HEK293T (cell line): ENCODE measurements around the gene EML4.

Experiments
- ELF4 ChIP-seq: fragments of 450-650 bp; IDR thresholded peaks from 2 replicates; pipeline ENCODE4 v1.6.1; 2017; ENCODE audit warnings: antibody characterized with exemption
- FOXM1 ChIP-seq: fragments of 450-650 bp; IDR thresholded peaks from 2 replicates; pipeline ENCODE4 v1.6.1; 2017; ENCODE audit warnings: mild to moderate bottlenecking, borderline replicate concordance
- HDGF ChIP-seq: fragments of 450-650 bp; IDR thresholded peaks from 2 replicates; pipeline ENCODE4 v1.6.1; 2017; ENCODE audit warnings: antibody characterized with exemption, borderline replicate concordance
- LEF1 ChIP-seq: fragments of 450-650 bp; IDR thresholded peaks from 2 replicates; pipeline ENCODE4 v1.6.1; 2017; ENCODE audit warnings: mild to moderate bottlenecking, borderline replicate concordance
- NFRKB ChIP-seq: fragments of 450-650 bp; IDR thresholded peaks from 2 replicates; pipeline ENCODE4 v1.6.1; 2016; ENCODE audit warnings: mild to moderate bottlenecking, moderate library complexity
- SP1 ChIP-seq: fragments of 450-650 bp; IDR thresholded peaks from 2 replicates; pipeline ENCODE4 v1.6.1; 2017
- SUZ12 ChIP-seq: fragments of 450-650 bp; IDR thresholded peaks from 2 replicates; pipeline ENCODE4 v1.6.1; 2016; ENCODE audit warnings: mild to moderate bottlenecking
- TARDBP ChIP-seq: fragments of 450-650 bp; IDR thresholded peaks from 2 replicates; pipeline ENCODE4 v1.6.1; 2016
- ZNF384 ChIP-seq: fragments of 450-650 bp; IDR thresholded peaks from 2 replicates; pipeline ENCODE4 v1.6.1; 2016
- TF ChIP-seq, protein P1 (sequence below): fragments of 450-650 bp; IDR thresholded peaks from 2 replicates; pipeline ENCODE4 v1.6.1; 2016

GRCh38 chr2:42196070-42196402 is 26.9 kb downstream of the EML4 start:
- TF ChIP-seq FOXM1 (no peak), SUZ12 (no peak), HDGF (no peak), TARDBP (no peak), SP1 (no peak), ELF4 (no peak), ZNF384 (no peak), NFRKB (no peak), LEF1 (no peak)
- TF ChIP-seq, protein P1, sequence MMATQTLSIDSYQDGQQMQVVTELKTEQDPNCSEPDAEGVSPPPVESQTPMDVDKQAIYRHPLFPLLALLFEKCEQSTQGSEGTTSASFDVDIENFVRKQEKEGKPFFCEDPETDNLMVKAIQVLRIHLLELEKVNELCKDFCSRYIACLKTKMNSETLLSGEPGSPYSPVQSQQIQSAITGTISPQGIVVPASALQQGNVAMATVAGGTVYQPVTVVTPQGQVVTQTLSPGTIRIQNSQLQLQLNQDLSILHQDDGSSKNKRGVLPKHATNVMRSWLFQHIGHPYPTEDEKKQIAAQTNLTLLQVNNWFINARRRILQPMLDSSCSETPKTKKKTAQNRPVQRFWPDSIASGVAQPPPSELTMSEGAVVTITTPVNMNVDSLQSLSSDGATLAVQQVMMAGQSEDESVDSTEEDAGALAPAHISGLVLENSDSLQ = peak; percentile 12; the same call in 1 of the 2 replicates
